Stimulated activated CD8-positive, alpha-beta memory T cell treated with anti-CD3 and anti-CD28 coated beads, Interleukin-15, amount 100 ng/mL, for 4 hours (primary cell): Measurements from ENCODE around the gene PIK3R5.
A peak's percentile ranks its signal among the peaks of the same experiment; 100 is the strongest.
"Not testable (repeated sequence)": the region's sequence is repeated elsewhere in the genome, so short reads cannot be mapped to it uniquely, and the experiment has no call there.

ENCODE experiments used
- DNase-seq, 2 donors: peaks; one replicate each; pipeline ENCODE4 v3.0.0-alpha.2; 2020; ENCODE audit warnings: low read depth in 2 of 2

The PIK3R5 gene, protein sequence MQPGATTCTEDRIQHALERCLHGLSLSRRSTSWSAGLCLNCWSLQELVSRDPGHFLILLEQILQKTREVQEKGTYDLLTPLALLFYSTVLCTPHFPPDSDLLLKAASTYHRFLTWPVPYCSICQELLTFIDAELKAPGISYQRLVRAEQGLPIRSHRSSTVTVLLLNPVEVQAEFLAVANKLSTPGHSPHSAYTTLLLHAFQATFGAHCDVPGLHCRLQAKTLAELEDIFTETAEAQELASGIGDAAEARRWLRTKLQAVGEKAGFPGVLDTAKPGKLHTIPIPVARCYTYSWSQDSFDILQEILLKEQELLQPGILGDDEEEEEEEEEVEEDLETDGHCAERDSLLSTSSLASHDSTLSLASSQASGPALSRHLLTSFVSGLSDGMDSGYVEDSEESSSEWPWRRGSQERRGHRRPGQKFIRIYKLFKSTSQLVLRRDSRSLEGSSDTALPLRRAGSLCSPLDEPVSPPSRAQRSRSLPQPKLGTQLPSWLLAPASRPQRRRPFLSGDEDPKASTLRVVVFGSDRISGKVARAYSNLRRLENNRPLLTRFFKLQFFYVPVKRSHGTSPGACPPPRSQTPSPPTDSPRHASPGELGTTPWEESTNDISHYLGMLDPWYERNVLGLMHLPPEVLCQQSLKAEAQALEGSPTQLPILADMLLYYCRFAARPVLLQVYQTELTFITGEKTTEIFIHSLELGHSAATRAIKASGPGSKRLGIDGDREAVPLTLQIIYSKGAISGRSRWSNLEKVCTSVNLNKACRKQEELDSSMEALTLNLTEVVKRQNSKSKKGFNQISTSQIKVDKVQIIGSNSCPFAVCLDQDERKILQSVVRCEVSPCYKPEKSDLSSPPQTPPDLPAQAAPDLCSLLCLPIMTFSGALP

DNA sequence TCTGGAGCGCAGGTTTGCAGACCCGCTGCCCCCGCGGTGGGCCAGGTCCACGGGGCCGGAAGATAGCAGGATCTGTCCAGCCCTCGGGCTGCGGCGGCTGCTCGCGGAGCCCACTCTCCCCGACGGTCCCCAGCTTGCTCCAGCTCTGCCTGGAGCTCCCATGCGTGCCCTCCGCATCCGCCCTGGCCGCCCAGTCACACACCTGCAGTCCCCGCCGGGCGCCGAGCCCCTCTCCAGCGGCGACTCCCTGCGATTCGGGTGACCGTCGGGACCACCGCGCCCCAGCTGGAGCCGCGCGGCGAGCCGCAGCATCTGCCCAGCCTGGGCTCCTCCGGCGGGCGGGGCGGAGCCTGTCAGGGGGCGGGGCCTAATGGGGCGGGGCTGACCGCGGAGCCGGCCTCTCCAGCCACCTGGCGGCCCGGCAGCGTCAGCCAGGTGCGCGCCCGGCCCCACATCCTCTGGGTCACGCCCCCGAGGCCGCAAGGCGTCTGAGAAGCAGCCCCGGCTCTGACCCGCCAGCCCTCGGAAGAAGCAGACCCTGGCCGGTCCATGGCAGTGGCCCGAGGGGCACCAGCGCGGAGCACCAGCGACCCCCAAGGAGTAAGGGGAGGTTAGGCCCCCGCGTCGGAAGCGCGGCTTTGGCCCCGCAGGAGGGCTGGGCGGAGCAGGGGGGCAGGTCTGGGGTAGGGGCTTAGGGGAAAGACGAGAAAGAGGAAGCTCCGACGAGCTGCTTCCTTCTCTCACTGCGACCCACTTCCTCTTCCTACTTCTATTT is at the start of gene PIK3R5:
PIK3R5 (minus strand) TSS at position 314 of the 775 bp plus-strand sequence. CDS start 54,213 bp downstream, outside the sequence.
- DNase-seq = peak; percentile 62 to 73

DNA sequence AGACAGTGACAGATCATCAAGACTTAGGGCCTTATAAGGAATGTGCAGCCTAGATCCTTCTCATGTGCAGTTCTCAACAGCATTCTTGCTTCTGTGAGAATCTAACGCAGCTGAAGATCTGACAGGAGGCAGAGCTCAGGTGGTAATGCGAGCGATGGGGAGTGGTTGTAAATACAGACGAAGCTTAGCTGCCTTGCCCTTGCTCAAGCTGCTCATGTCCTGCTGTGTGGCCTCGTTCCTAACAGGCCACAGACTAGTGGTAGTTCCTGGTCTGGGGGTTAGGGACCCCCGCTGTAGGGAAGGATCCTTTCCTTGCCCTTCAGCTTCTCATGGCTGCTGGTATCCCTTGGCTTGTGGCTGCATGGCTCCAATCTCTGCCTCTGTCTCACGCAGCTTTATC is 45.5 kb upstream of the PIK3R5 start:
- no peak for DNase-seq

DNA sequence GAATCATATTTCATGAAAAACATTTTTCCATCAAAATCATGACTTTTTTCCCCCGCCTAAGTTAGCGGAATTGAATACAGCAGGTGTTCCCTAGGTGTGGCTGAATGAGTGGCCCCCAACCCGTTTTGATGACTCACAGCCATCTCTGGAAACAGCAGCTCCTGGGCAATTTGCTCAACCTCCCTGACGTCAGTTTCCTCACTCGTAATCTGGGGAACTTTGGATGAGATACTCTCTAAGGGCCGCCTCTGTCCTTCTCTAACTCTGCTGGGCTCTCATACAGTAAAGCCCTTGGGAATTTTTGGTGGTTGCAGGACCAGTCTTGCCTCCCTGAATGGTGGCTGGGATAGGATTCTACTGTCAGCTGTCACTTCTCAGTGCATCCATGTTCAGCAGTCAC is 44.2 kb upstream of the PIK3R5 start:
- no peak for DNase-seq

DNA sequence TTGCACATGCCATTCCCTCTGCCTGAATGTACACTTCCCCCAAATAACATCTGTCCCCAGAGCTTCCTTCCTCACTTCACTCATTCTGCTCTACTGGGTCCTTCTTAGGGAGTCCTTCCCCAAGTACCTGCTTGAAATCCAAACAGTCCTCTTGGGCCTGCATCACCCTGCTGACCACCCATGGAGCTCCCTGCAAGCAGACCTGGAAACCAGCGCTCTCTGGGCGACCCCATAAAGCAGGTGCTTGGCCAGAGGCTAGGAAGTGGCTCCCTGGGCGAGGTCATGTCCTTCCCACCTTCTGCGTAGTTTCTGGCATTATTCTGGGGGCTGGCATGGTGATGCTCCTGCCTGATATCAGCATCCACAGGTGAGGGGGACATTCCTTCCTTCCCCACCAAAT is 43.6 kb upstream of the PIK3R5 start:
- DNase-seq = no peak

DNA sequence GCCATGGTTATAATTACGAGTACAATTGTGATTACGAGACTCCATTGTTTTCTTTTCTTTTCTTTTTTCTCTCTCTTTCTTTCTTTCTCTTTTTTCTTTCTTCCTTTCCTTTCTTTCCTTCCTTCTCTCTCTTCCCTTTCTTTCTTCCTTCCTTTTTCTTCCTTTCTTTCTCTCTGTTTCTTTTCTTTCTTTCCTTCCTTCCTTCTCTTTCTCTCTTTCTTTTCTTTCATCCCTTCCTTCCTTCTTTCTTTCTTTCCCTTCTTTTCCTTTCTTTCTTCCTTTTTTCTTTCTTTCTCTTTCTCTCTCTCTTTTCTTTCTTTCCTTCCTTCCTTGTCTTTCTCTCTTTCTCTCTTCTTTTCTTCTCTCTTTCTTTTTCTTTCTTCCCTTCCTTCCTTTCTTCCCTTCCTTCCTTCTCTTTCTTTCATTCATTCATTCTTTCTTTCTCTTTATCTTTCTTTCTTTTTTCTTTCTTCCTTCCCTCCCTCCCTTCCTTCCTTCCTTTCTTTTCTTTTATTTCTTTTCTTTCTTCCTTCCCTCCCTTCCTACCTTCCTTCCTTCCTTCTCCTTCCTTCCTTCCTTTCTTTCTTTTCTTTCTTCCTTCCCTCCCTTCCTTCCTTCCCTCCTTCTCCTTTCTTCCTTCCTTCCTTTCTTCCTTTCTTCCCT is 41.7 kb upstream of the PIK3R5 start:
- no peak for DNase-seq

DNA sequence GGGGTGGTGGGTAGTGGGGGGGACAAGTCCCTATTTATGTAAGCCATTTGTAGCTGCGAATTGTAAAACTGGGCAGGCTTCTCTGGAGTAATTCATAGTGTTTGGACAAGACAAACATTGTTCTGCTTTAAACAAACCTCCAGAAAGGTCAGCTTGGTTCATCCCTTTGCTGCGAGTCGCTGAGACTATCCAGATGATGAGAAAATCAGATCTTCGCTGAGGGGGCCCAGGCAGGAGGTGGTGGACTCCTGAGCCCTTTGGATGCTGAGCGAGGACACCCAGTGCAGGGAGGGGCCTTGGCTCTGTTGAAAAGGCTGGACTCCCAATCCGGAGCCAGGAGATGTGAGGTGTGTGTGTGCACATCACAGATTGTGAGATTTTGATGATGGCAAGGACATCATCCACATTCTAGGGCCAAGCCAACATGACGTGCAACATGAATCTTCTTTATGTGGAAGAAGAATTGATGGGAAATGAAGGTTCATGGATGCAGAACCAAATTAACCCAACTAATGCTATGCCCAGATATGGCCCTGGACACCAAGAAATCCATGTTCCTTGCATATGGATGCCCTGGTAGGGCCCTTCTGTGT is 40.8 kb upstream of the PIK3R5 start:
- DNase-seq = no peak

DNA sequence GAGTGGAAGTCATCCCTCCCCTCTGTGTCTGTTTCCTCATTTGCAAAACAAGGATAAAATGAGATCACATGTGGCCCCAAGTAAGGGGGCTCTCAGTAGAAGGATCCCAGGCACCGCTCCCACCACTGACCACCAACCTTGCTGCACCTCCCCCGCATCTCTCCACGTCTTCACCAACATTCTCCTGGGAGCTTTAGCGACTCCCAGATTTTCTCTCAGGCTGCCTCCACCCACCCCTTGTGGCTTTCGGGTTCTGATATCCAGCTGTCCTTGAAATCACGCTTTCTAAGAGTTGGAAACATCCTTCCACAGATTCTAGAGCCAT is 39.4 kb upstream of the PIK3R5 start:
- DNase-seq = no peak

DNA sequence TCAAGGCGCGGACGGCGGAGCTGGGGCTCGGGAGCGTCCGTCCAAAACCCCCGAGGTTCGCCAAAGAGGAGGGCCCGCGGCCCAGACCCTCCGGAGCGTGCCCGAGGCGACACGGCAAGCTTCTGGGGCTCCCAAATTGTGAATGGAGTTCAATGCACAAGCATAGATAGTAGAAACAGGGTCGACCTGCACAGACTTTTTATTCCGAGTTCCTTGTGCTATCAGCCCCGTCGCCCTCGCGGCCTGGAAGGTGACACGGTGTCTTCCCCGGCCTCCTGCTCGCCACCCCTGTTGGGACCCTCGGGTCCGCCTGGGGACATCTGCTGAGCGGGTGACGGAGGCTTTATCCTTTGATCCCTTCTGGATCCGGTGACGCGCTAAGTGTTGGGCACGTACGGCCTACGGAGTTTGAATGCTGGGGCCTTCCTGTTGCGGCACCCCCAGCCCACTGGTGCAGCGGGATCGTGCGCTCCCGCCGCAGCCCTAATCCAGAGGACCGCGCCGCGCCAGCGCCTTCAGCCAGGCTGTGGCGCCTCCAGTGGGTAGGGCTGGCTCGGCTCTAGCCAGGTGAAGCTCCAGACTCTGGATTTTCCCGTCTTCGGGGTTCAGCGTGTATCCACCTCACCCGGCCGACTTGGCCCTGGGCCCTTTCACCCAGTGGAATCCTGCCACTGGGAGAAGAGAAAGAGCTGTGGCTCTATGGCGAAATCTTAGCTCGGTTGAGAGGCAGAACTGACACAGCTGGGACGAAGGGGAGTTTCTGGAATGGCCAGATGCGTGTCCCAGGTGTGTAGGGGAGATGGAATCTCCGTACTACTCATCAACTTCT is 38.8 kb upstream of the PIK3R5 start:
- DNase-seq = no peak

DNA sequence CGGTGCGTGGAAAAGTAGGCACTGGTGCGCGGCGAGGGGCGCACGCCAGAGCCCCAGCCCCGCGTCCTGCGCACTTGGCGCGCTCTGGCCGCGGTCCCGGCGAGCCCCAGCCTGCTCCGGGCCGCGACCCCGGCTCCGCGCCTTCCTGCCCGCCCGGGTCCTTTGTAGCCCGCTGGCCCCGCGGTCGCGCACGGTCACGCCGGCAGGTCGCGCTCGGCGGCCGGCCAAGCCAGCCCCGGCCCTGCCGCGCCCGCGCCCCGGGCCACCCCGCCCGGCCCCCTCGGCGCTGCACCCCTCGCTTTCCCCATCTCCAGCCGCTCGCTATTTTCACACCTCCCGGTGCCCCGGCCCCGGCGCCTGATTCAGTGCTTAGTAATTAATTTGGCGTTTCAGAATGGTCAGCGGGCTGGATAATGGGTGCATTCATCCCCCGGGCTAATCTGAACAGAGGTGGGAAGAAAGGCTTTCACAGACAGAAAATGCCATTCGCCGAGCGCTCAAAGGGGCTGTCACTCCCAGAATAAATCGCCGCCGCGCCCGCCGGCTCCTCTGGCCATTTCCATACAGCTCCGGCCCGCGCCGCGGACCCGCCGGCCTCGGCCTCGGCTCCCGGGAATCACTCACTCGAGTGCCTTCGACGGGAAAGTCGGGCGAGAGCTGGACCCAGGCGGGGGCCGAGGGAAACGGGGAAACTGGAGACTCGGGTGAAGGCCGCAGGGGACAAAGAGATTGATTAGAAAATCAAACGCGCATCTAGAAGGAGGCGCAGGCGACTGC is 38.0 kb upstream of the PIK3R5 start:
- no peak for DNase-seq

DNA sequence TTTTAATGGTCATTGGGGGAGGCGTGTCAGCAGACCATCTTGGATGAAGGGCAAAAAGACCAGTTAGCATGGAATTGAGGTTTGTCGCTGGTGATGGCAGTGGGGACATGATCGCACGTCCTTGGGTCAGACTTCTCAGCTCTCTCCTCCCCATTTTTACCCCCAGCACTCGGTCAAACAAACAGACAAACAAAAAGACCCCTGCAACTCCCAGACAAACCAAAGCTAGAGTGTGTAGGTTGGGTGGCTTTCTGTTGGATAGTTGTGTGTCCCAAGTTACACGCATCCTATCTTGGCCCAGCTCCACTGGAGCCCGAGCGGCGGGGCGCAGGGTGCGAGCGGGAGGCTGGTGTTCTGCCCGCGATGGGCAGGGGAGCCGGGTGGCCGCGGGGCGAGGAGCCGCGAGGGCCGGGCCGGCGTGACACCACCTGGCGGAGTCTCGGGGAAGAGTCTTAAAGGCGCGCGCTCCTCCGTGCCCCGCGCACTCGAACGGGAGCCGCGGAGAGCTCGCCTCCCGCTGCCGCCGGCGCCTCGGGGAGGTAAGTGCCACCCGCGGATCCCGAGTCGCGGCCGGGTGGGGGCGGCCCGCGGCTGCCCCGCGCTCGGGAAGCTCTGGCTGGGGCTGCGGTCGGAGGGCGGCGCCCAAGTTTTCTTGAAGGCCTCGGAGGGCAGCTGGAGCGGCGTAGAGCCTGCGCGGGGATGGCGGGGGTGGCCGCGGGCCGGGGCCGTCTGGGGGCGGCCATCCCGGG is 37.3 kb upstream of the PIK3R5 start:
- no peak for DNase-seq

DNA sequence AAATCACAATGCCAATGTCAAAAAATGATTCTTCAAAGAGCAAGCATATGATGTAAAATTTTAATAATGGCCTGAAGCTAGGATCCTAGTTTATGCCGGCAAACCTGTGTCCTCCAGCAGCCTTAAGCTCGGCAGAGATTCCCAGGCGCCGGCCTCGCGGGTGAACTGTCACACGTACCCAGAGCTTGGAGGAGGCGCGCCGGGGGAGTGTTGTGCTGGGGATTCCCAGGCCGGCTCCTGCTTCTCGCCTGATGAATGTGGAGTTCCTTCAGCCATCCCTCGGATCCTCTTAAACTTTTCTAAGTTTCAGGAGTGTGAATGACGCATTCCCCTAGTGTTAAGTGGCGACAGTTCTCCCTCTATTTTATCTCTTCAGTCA is 36.7 kb upstream of the PIK3R5 start:
- no peak for DNase-seq

DNA sequence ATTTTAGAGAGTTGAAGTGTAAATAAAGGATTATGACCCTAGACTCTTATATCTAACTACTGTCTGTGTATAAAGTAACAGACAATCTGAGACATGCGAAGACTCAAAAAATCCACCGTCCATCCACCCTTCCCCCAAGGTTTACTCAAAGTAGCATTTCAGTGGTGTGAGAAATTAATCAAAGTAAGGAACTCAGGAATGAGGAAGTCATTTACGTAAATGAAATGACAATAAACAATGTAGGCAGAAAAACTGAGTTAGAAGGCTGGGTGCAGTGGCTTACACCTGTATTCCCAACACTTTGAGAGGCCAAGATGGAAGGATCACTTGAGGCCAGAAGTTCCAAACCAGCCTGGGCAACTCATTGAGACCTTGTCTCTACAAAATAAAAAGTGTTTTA is 36.1 kb upstream of the PIK3R5 start:
- DNase-seq = no peak

DNA sequence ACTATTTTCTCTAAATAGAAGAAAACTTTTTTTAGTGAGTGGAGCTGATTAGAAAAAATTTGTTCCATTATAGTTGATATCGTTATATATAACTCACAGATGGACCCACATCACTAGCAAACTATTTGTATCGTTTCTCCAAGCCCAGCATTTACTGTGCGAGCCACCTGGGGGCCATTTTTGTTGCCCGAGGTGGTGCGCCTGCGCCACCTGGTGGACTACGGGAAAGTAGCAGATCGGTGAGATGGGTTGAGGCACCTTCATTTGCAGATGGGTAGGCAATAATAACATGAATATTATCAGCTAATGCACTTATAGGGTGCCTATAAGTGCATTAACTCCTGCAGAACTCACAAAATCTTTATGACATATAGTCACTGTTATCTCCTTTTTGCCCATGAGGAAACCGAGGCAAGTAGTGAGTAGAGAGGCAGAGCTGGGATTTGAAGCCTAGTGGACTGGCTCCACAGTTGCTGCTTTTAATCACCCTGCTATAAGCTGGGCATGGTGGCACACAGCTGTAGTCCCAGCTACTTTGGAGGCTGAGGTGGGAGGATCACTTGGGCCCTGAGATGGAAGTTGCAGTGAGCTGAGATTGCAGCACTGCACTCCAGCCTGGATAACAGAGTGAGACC is 32.6 kb upstream of the PIK3R5 start:
- DNase-seq = peak; percentile 52

DNA sequence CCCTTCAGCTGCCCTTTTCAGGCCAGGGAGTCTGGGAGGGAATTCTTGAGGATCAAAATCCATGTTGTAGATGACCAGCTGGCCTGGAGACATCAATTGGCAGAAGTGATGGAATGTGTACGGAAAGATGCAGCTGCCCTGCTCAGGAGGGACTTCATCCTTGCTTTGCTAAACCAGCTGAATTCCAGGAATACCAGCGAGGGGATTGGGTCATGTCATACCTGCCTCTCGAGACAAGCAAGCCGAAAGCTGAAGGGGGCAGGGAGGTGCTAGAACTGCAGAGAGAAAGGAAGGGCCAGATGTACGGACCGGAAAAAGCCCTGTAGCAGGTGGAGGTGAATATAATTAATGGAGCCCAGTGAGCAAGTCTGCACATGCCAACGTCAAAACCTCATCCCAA is 30.2 kb upstream of the PIK3R5 start:
- DNase-seq = no peak

DNA sequence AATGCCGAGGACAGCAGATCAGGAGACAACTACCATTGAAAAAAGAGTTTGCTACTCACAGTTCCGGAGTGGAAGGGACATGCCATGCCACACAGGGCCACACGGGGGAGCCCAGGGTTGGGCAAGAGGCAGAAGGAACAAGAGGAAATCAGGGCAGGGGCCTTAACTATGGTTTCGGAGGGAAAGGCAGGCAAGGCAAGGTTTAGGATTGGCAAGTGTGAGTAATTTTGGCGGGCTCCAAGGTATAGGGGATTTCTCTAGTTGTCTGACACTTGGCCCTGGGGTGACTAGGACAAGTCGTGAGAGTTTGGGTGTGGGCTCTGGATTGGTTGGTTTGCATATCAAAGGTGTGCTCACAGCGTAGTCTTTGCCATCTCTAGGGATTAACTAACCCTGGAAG is 28.8 kb upstream of the PIK3R5 start:
- DNase-seq = peak; percentile 24

DNA sequence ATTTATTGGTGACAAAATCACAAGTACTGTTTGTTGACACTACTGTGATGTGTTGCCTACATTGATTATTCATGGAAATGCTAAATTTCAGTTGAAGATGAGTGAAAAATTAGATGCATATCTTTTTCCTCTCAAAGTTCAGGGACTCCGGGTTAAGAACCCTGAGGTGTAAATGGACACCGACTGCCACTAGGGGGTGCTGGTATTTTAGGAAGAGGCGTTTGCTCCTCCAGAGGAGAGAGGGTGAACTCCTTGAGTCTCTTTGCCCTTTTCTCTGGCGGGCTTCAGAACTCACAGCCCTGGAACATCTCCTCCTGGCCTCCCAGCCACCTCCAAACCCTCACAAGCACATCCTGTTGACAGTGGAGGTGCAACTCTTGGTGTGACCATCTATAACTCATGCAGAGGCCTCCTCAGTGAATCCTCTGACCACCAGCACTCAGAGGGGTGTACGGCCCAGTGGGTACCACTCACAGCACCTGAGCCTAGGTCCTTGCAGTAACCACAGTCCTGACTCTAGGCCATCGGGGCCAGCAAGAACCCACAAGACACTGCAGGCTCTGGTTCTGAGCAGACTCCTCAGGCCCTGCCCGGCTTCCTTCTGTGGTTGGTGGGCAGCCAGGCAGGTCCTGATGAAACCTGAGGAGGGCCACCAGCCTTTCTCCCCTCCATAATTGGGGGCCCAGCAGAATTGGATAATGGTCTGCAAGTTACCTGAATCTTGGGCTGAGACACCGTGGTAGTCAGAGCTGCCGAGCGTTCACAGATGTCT is 26.2 kb upstream of the PIK3R5 start:
- peak; percentile 26 to 34 for DNase-seq

DNA sequence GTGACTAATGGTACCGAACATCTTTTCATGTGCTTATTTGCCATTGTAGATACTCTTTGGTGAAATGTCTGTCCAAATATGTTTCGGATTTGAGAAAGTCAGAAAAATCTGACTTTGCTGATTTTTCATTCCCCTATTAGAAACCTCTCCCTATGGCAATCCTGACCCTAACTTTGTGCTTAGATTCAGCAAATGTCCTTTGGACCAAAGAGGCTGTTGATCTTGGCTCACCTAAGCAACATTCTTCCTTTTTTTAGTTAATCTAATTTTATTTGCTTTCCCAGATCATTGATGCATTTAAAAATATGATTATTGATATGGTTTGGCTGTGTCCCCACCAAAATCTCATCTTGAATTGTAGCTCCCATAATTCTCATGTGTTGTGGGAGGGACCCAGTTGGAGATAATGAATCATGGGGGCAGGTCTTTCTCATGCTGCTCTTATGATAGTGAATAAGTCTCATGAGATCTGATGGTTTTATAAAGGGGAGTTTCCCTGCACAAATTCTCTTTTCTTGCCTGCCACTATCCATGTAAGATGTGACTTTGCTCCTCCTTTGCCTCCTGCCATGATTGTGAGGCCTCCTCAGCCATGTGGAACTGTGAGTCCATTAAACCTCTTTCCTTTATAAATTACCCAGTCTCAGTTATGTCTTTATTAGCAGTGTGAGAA is 22.9 kb upstream of the PIK3R5 start:
- not testable (repeated sequence) for DNase-seq
